T1000 (cell line): ENCODE measurements around the gene TMCC1.
"Not testable (repeated sequence)": the region's sequence is repeated elsewhere in the genome, so short reads cannot be mapped to it uniquely, and the experiment has no call there.

Source experiments
- DNase-seq: peaks from one replicate; lab custom pipeline; 2025; ENCODE audit warnings: mixed read lengths; lab: John Stamatoyannopoulos, UW

Gene TMCC1

DNA sequence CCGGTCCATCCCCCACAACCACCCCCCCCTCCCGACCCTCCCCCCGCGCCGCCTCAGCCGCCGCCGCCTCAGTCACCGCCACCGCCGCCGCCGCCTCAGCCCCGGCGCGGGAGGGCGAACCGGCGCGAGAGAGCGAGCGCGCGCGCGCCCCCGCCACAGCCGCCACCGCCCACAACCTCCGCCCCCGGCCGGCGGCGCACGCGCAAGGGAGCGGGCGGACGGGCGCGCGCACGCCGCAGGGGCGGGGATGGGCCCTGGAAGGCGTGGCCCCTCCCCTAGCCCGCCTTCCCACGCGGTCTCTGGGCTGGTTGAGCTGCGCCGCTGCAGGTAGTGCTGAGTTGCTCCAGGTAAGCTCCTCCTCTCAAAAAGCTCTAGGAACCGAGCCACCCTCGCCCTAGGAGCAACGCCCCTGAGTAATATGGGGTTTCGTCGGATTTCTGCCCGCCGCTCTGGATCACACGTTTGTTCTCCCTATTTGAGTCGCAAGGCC is at the start of gene TMCC1:
Gene TMCC1, minus strand, starts transcription at position 131 of the 490 bp plus-strand sequence.
- peak; percentile 61 for DNase-seq

GRCh38 chr3:129943020-129943419 is 49.5 kb upstream of the TMCC1 start:
- no peak for DNase-seq

DNA sequence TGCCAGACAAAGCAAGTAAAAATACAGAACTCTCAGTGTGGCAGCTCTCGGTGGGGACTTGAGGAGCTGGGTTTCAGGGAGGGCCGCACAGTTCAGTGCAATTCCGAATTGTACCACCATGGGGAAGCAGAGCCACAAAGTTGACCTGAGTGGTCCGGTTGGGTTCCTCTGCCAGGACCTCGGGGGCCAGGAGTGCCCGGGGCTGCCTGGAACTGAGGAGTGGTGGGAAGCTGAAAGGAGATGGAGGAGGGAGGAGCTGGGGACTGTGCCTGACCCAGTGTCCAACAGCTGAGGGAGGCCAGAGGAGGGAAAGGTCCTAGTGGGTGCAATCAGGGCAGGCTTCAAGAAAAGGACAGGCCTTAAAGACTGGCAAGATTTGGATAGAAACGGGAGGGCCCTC is 48.8 kb upstream of the TMCC1 start:
- DNase-seq, result no peak

DNA sequence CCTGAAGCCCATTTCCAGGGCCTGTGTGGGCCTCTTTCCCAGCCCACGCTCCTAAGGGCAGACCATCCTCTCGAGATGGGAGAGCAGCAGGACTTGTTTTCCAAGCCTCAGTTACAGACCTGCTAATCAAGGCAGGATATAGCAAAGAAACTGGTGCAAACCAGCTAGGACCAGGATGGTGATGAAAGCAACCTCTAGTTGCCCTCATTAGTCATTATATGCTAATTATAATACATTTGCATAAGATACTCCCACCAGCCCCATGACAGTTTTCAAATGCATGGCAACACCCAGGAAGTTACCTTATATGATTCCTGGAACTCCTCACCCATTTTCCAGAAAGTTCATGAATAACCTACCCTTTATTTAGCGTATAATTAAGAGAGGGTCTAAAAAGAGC is 46.6 kb upstream of the TMCC1 start:
- no peak for DNase-seq

GRCh38 chr3:129938140-129938930 is 44.8 kb upstream of the TMCC1 start:
- no peak for DNase-seq

DNA sequence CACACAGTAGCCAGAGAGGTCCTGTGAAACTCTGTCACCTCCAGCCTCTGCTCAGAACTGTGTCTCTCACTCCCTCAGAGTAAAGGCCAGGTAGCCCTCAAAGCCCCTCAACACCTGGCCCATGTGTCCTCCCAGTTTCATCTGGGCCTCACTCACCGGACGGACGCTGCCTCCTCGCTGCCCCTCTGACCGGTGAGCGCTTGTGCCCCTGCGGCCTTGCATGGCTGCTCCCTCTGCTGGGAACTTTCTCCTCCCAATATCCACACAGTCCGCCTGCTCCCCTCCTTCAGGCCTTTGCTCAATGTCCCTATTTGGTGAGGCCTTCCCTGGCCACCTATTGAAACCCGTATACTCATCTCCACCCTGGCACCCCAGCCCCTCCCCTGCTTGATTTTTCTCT is 44.2 kb upstream of the TMCC1 start:
- DNase-seq, result no peak

- no peak for DNase-seq
Measured at GRCh38 chr3:129936757-129937156, 43.2 kb upstream of the TMCC1 start.

GRCh38 chr3:129934234-129935123 is 41.0 kb upstream of the TMCC1 start:
- DNase-seq, result no peak

DNA sequence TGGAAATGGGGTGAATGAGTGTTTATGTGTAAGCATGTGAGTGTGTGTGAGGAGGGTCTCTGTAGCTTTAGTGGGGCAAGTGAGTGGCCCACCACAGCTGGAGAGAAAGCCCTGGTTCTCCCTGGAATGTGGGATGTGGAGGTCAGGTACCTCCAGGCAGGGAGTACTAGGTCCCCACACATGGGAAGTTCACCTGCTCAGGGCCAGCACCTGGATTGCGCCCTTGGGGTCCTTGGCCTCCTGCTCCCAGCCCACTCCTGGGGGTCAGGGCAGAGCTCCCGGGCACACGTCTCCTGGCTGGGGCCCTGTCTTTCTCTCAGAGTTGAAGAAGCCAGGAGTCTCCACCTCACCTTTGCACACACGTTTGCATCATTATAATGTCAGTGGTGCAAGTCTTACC is 40.0 kb upstream of the TMCC1 start:
- no peak for DNase-seq

GRCh38 chr3:129929383-129929782 is 35.9 kb upstream of the TMCC1 start:
- DNase-seq, result no peak

DNA sequence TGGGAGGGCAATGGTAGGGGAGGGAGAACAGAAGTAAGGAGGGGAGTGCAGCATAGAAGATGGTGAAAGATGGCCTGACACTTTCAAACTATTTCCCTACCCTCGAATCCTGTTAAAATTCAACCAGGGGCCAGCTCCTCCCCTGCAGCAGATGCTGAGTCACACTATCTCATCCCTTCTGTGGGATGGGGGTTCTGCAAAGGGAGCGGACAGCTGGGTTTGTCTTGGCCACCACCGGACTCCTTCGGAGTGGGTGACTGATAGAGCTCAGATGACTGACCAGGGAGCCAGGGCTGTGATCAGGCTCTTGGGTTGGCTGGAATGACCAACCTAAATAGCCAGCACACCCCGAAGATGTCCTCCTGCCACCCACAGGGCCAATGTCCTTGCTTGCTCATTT is 33.6 kb upstream of the TMCC1 start:
- DNase-seq, result no peak

GRCh38 chr3:129919806-129920205 is 26.3 kb upstream of the TMCC1 start:
- no peak for DNase-seq

GRCh38 chr3:129919357-129919756 is 25.8 kb upstream of the TMCC1 start:
- DNase-seq, result no peak

DNA sequence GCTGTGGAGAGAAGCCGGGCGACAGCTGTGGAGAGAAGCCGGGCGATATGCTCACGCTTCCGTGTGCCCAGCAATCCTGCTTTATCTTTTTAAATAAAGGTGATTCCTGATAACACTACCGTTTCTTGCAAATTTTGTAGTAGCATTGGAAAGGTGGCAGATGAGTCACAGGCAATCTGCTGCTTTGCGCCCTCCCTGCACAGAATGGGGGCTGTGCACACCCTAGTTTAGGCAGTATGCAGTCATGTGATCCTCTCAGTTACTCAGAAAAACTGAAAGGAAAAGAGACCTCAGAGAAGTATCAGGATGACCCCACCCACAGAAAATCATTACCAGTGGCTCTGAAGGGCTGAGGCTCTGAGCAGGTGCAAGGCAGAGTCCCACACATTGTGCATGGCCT is 24.9 kb upstream of the TMCC1 start:
- no peak for DNase-seq

DNA sequence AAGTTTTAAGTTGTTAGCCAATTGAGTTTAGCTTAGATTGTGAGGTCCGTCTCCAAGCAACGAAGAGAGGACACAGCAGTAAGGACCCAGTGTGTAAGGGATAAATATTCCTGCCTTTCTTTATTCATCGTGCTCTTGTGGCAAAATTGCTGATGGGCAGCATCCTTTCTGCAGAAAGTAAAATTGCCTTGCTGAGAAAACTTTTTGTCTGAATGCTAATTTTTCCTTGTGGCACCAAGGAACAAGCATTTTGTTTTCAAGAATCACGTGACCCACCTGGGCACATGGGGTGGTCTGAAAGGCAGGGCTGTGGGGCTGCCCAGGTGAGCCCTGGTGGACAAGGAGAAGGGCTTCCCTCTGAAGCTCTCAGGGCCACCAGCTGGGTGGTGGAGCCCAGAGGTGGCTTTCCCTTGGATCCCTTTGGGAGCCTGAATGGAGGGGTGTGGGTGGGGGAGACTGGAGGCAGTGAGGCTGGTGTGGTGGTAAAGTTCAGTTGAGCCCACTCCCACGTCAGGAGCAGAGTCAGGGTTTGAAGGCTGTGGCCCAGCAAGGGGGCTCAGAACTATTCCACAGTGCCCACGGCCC is 24.0 kb upstream of the TMCC1 start:
- no peak for DNase-seq

- no peak for DNase-seq
Measured at GRCh38 chr3:129913618-129914017, 20.1 kb upstream of the TMCC1 start.

DNA sequence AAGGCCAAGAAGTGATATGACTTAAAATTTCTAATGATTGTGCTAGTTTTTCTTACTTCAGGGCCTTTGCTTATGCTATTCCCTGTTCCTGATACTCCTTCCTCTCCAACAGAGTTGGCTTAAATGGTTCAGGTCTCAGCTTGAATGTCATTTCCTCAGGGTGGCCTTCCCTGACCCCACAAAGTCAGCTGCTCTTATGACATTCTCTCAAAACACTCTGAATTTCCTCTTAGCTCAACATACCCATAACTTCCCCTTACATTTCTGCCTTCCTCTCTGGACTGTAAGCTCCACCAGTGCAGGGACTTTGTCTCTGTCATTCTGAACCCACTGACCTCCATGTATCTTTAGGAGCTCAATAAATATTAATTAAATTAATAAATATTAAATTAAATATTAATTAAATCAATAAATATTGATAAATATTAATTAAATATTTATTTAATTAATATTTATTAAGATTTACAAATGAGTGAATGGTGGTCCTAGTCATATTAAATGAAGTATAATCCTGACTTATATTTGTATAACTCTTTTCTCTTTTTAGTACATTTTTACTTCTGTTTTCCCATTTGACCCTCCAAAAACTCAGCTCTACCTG is 17.9 kb upstream of the TMCC1 start:
- no peak for DNase-seq

GRCh38 chr3:129909235-129909634 is 15.7 kb upstream of the TMCC1 start:
- DNase-seq, result not testable (repeated sequence)

DNA sequence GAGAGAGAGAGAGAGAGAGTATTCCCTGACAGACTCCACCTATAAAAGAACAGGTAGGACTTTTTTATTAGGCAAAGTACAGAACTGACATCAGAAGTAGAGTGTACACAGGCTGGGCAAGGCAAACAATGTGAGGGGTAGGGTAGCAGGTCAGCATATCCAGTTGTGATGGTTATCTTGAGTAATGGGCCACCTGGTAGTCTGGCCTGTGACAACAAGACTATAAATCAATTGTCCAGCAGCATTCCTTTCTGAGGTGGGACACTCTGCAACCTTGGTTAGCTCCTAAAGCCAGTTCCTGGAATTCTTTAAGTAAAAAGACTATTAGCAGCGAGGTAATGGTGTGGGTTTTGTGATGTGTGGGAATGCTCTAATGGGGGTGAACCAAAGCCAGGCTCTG is 14.9 kb upstream of the TMCC1 start:
- DNase-seq, result no peak

DNA sequence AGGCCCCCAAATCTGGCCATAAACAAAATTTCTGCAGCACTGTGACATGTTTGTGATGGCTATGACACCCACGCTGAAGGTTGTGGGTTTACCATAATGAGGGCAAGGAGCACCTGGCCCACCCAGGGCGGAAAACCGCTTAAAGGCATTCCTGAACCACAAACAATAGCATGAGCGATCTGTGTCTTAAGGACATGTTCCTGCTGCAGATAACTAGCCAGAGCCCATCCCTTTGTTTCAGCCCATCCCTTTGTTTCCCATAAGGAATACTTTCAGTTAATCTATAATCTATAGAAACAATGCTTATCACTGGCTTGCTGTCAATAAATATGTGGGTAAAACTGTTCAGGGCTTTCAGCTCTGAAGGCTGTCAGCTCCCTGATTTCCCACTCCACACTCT is 7.8 kb upstream of the TMCC1 start:
- not testable (repeated sequence) for DNase-seq

- no peak for DNase-seq
Measured at GRCh38 chr3:129897026-129897425, 3.5 kb upstream of the TMCC1 start.
